B cell (primary cell): ENCODE results near the gene NOXO1. TPM values are rescaled to one million over a fixed set of nuclear protein-coding genes. Genes with fewer than 3 reads are reported as not detected.

Experiments
- ATAC-seq: fragments of 200-7000 bp; cut with Tn5 transposase; one replicate; pipeline ENCODE4 v1.10.0; 2021; ENCODE audit warnings: low read depth, mild to moderate bottlenecking, moderate number of reproducible peaks, moderate library complexity
- CTCF ChIA-PET: fragments of 350-600 bp; sonication (Branson Sonifier 250); formaldehyde crosslinking; loops from one replicate; lab custom pipeline; 2021; ENCODE audit warnings: antibody characterized with exemption, inconsistent platforms; lab: Charles Lee
- POLR2A ChIA-PET: fragments of 350-600 bp; sonication (Branson Sonifier 250); formaldehyde crosslinking; loops from one replicate; lab custom pipeline; 2021; ENCODE audit warnings: antibody characterized with exemption; lab: Charles Lee
- DNase-seq: peaks from one replicate; pipeline ENCODE4 v3.0.0; 2013
- H2AFZ ChIP-seq: 2 replicates; pipeline ENCODE4 v1.6.1; 2012; ENCODE audit warnings: mild to moderate bottlenecking, low read depth, low read length; ENCODE audit not compliant: insufficient read depth, poor library complexity, severe bottlenecking
- H3K27ac ChIP-seq, 2 donors: 1 replicate in 1 of 2; 2 replicates in 1 of 2; pipeline ENCODE4 v1.5.1; 2012 to 2013; ENCODE audit warnings: low read length in 2 of 2, mild to moderate bottlenecking in 2 of 2, moderate library complexity in 1 of 2
- H3K27me3 ChIP-seq, 4 experiments: fragments of 200-600 bp in 1 of 4; sonication (generic) in 1 of 4; replicated peaks in 1 of 4; 1 replicate in 2 of 4; 2 replicates in 2 of 4; pipeline versions ENCODE4 v1.6.1 to v1.7.0; 2013 to 2016; ENCODE audit warnings: low read length in 3 of 4, mild to moderate bottlenecking in 2 of 4, mixed read lengths in 1 of 4, moderate library complexity in 1 of 4; ENCODE audit not compliant: insufficient read depth in 4 of 4, control insufficient read depth in 3 of 4; ENCODE audit errors: control extremely low read depth in 1 of 4
- H3K36me3 ChIP-seq, 2 experiments: replicated peaks in 1 of 2; 1 replicate in 1 of 2; 2 replicates in 1 of 2; pipeline versions ENCODE4 v1.6.1 to v1.7.1; 2013; ENCODE audit warnings: low read length in 1 of 2; ENCODE audit not compliant: insufficient read depth in 2 of 2, control insufficient read depth in 1 of 2; ENCODE audit errors: control extremely low read depth in 1 of 2, extremely low read depth in 1 of 2
- H3K4me1 ChIP-seq, 2 donors: fragments of 200-600 bp in 1 of 2; sonication (generic) in 1 of 2; 1 replicate in 1 of 2; 2 replicates in 1 of 2; pipeline versions ENCODE4 v1.5.1 to v1.6.1; 2013 to 2017; ENCODE audit warnings: low read length in 2 of 2; ENCODE audit not compliant: control insufficient read depth in 2 of 2, insufficient read depth in 2 of 2
- H3K4me2 ChIP-seq: replicated peaks from 2 replicates; pipeline ENCODE3; 2012; ENCODE audit warnings: mild to moderate bottlenecking, low read depth, low read length; ENCODE audit not compliant: poor library complexity, severe bottlenecking
- H3K4me3 ChIP-seq, 5 experiments: fragments of 200-600 bp in 1 of 5; sonication (generic) in 1 of 5; 1 replicate in 3 of 5; 2 replicates in 2 of 5; pipeline versions ENCODE4 v1.5.1 to v1.7.0; 2011 to 2016; ENCODE audit warnings: low read length in 4 of 5, mild to moderate bottlenecking in 4 of 5, low read depth in 2 of 5, control low read depth in 1 of 5, moderate library complexity in 1 of 5; ENCODE audit not compliant: insufficient read depth in 1 of 5; ENCODE audit errors: control extremely low read depth in 1 of 5, extremely low read depth in 1 of 5
- H3K79me2 ChIP-seq: fragments of 200-600 bp; sonication (generic); one replicate; pipeline ENCODE4 v1.6.0; 2016; ENCODE audit warnings: low read length; ENCODE audit not compliant: control insufficient read depth, insufficient read depth
- H3K9ac ChIP-seq: fragments of 200-600 bp; sonication (generic); 2 replicates; pipeline ENCODE4 v1.6.1; 2017; ENCODE audit warnings: mild to moderate bottlenecking, low read length, moderate library complexity
- H3K9me3 ChIP-seq, 3 donors: one replicate each; pipeline versions ENCODE4 v1.6.1 to v1.7.1; 2013; ENCODE audit warnings: low read length in 2 of 3; ENCODE audit not compliant: control insufficient read depth in 2 of 3, insufficient read depth in 1 of 3; ENCODE audit errors: control extremely low read depth in 1 of 3
- H4K20me1 ChIP-seq: 2 replicates; pipeline ENCODE4 v1.6.0; 2012; ENCODE audit warnings: mild to moderate bottlenecking, low read length; ENCODE audit not compliant: insufficient read depth, control insufficient read depth, poor library complexity, severe bottlenecking
- H3K27ac Mint-ChIP-seq: one replicate; pipeline ENCODE4 v1.8.0; 2021; ENCODE audit warnings: mixed read lengths
- H3K27me3 Mint-ChIP-seq: one replicate; pipeline ENCODE4 v1.8.0; 2021; ENCODE audit warnings: mixed read lengths
- H3K4me1 Mint-ChIP-seq: one replicate; pipeline ENCODE4 v1.8.0; 2021; ENCODE audit warnings: mixed read lengths
- H3K4me3 Mint-ChIP-seq: one replicate; pipeline ENCODE4 v1.8.0; 2021; ENCODE audit warnings: mixed read lengths
- H3K9me3 Mint-ChIP-seq: one replicate; pipeline ENCODE4 v1.8.0; 2022; ENCODE audit warnings: mixed read lengths; ENCODE audit not compliant: insufficient read depth
- CTCF ChIP-seq: fragments of 200-600 bp; IDR thresholded peaks from one replicate; pipeline ENCODE4 v1.8.0; 2022; ENCODE audit warnings: antibody characterized with exemption, mild to moderate bottlenecking
- EZH2 ChIP-seq: IDR thresholded peaks from 2 replicates; pipeline ENCODE4 v1.6.1; 2012; ENCODE audit warnings: borderline replicate concordance, low read depth, mild to moderate bottlenecking, moderate library complexity, low read length; ENCODE audit not compliant: insufficient read depth, poor library complexity, severe bottlenecking
- WGBS: methylation state at CpG from one replicate; pipeline ENCODE4 v1.1.5; 2013; ENCODE audit warnings: missing lambda C conversion rate; ENCODE audit not compliant: insufficient coverage; 5-methylcytosine and 5-hydroxymethylcytosine counted together
- intact Hi-C: fragments of 100-400 bp; cut with micrococcal nuclease; formaldehyde crosslinking; loops from one replicate; pipeline ENCODE4 v1.10.0; 2022
- polyA plus RNA-seq: library from polyadenylated mRNA; depleted of rRNA; stranded (reverse); fragments of >200 nt; gene quantifications from 2 replicates; pipeline ENCODE4 v1.2.3, GENCODE V29; 2012
- total RNA-seq, 2 donors: library from RNA; stranded (reverse); fragments of 120-200 nt in 1 of 2; gene quantifications; 1 replicate in 1 of 2; 2 replicates in 1 of 2; pipeline versions ENCODE4 v1.2.3 to v1.2.4, GENCODE V29; 2013 to 2022

The NOXO1 gene
- total and polyA plus RNA-seq, 2 donors (not counting 1 experiment from before 2014, with no cell fraction given): 0.30 to 0.74 TPM

GRCh38 chr16:1942810-1943726 is 38.2 kb downstream of the NOXO1 start, which contains the start of gene MSRB1:
Gene MSRB1, minus strand, starts transcription at chr16:1943199. Its CDS starts 43 bp downstream, at chr16:1943156.
- H3K27me3 ChIP-seq: no peaks in the 10 kb centered on the region
- H3K27ac ChIP-seq: peak within 1 kb of the TSS; percentile 25 to 64
- H2AFZ ChIP-seq: peak within 1 kb of the TSS; percentile 91
- ChIA-PET POLR2A (interaction anchor here (0.8 to 1.4 kb wide), 7 partner anchors 11 to 212 kb away, joined by 3 to 12 read pairs (median 4); partner anchors contain the start of genes NTHL1, RPS2, TRAF7 and TSC2), CTCF (interaction anchor here (0.8 to 1.7 kb wide), 3 partner anchors 15 to 79 kb away, joined by 3 to 6 read pairs (median 5); partner anchors contain the start of gene RPS2)
- ATAC-seq: peak; percentile 99
- H3K4me3 Mint-ChIP-seq: peak within 1 kb of the TSS; percentile 90
- peak; percentile 99 for DNase-seq
- H3K79me2 ChIP-seq: no peaks in the 10 kb centered on the region
- H3K4me1 ChIP-seq: peaks cover 14 to 19% of the 10 kb centered on the region in 2 donors
- H4K20me1 ChIP-seq: no peaks in the 10 kb centered on the region
- H3K27me3 Mint-ChIP-seq: no peaks in the 10 kb centered on the region
- no peaks in the 10 kb centered on the region for H3K9me3 ChIP-seq
- peaks cover 21% of the 10 kb centered on the region for H3K4me1 Mint-ChIP-seq
- H3K9me3 Mint-ChIP-seq: no peaks in the 10 kb centered on the region
- H3K27ac Mint-ChIP-seq: peak within 1 kb of the TSS; percentile 80
- peak within 1 kb of the TSS; percentile 81 for H3K4me2 ChIP-seq
- H3K4me3 ChIP-seq: peak within 1 kb of the TSS; percentile 42 to 83 (median 73)
- 2% methylated on average over 73 of the region's 77 CpGs for WGBS
- H3K9ac ChIP-seq: peak within 1 kb of the TSS; percentile 82
- intact Hi-C loops: loop anchor here (1.0 to 10.0 kb wide), 2 partner anchors 14 to 52 kb away; no protein-coding TSS in a partner anchor
- H3K36me3 ChIP-seq: peaks cover 0 to 8% of the 10 kb centered on the region in 2 experiments
- no peak for TF ChIP-seq EZH2
- TF ChIP-seq CTCF: no peak
